GM21737 (cell line): ENCODE measurements around the gene SCNN1A.

Source experiments
- ATAC-seq: cut with Tn5 transposase; IDR thresholded peaks from one replicate; pipeline ENCODE4 v1.9.1; 2021; ENCODE audit warnings: mild to moderate bottlenecking, moderate library complexity; ENCODE audit not compliant: unreplicated experiment

Gene SCNN1A

GRCh38 chr12:6322352-6322751, 53.0 kb downstream of the SCNN1A start:
- no peak for ATAC-seq

- no peak for ATAC-seq
Measured at GRCh38 chr12:6321905-6322304, 53.5 kb downstream of the SCNN1A start.

GRCh38 chr12:6319446-6319845, 55.9 kb downstream of the SCNN1A start:
- no peak for ATAC-seq

- ATAC-seq: no peak
Measured at GRCh38 chr12:6318440-6318879, 56.9 kb downstream of the SCNN1A start.

- no peak for ATAC-seq
Measured at GRCh38 chr12:6317693-6318439, 57.5 kb downstream of the SCNN1A start.

- ATAC-seq: no peak
Measured at GRCh38 chr12:6316921-6317692, 58.3 kb downstream of the SCNN1A start.

GRCh38 chr12:6315704-6316597, 59.4 kb downstream of the SCNN1A start:
- ATAC-seq: no peak

- no peak for ATAC-seq
Measured at GRCh38 chr12:6315184-6315583, 60.2 kb downstream of the SCNN1A start.

- ATAC-seq: no peak
Measured at GRCh38 chr12:6314776-6315175, 60.6 kb downstream of the SCNN1A start.

- no peak for ATAC-seq
Measured at GRCh38 chr12:6313326-6313940, 61.9 kb downstream of the SCNN1A start.

- peak; percentile 47 for ATAC-seq
Measured at GRCh38 chr12:6312529-6313325, 62.6 kb downstream of the SCNN1A start.

- ATAC-seq: no peak
Measured at GRCh38 chr12:6311822-6312528, 63.4 kb downstream of the SCNN1A start.

- ATAC-seq: no peak
Measured at GRCh38 chr12:6310771-6311610, 64.4 kb downstream of the SCNN1A start.

- ATAC-seq: no peak
Measured at GRCh38 chr12:6307529-6307928, 67.8 kb downstream of the SCNN1A start.

- no peak for ATAC-seq
Measured at GRCh38 chr12:6306599-6307220, 68.7 kb downstream of the SCNN1A start.

GRCh38 chr12:6306151-6306550, 69.2 kb downstream of the SCNN1A start:
- ATAC-seq: no peak

GRCh38 chr12:6303071-6303470, 72.3 kb downstream of the SCNN1A start:
- no peak for ATAC-seq

- no peak for ATAC-seq
Measured at GRCh38 chr12:6302621-6303020, 72.7 kb downstream of the SCNN1A start.
